Activated gamma-delta T cell treated with Interleukin-2 at 50 U/mL for 16 hours (primary cell): ENCODE data around the gene STRADA.

Source experiments
- DNase-seq: peaks from one replicate; pipeline ENCODE4 v3.0.0-alpha.2; 2020

STRADA gene

DNA sequence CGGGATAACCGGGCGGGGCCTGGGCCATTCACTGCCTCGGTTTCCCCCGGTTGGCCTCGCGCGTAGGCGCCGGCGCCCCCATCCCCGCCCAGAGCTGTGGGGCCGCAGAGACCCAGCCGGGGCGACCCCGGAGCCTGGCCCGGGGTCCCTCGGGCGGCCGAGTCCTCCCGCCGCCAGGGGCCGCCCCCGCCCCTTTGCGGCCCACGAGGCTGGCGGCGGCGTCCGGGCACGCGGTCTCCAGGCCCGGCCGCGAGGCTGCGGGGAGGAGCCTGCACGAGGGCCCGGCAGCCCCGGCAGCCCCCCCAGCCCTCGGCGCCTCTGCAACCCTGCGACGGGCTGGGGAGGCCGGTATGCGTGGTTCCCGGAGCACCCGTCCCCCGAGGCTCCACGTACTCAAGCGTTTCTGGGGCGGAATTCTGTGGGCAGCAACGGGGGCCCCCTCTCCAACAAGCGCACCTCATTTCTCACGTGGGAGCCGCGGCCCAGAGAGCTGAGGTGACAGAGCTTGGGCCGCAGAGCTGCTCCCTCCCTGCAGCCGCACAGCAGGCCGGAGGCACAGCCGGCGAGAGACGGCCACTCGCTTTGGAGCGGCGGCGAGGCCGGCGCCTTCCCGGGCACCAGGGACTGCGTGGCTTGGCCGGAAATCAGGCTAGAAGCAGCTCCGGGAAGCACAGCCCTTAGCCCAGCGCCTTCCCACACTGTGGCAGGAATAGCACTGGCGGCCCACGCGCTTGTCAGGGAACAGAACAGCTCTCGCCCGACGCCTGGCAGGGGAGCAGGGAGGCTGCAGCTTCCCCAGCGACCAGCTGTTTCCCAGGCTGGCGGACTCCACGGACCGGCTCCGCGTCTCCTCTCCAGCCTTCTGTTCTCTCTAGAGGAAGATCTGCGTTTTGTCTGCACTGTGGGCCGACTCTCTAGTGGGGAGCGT lies 40.8 kb downstream of the STRADA start:
- DNase-seq: peak; percentile 58

DNA sequence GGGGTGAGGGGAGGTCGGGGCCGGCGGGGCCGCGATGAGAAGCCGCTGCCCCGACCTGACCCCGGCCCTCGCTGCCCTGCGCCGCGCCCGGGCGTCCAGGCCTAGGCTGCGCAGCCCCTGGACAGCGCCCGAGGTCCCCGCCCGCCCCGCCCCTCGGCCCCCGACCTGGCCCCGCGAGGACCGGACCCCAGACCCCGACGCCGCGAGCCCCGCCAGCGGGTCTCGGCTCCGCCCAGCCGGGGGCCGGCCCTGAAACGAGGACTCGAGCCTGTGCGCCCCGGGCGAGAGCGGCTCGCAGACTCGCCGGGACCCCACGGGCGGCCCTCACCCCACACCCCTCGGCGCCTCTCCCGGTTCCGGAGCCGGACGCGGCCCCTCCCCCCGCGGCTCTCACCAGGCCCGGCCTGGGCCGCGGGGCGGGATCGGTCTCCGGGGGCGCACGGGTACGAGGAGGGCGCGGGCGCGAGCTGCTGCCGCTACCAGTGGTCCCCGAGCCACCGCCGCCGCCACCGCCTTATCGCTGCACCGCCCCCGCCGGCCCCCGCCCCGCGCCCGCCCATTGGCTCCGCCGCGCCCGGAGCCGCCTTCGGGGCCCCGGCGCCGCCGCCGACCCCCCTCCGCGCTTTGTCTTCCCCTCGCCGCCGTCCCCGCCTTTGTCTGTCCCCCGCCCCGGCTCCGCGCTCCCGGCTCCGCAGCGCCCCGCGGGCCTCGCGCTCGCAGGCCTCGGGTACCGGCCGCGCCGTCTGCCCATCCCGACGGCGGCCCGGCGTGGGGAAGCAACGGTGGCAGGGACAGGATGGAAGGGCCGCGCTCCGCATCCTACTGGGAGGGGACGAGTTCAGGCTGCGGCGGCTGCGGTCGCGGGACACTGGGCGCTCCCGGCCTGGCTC lies 41.7 kb downstream of the STRADA start, which contains the start of gene LIMD2:
Gene LIMD2, minus strand, starts transcription at position 488 of the 890 bp plus-strand sequence. CDS start 827 bp downstream, outside the sequence.
- DNase-seq: peak; percentile 89

DNA sequence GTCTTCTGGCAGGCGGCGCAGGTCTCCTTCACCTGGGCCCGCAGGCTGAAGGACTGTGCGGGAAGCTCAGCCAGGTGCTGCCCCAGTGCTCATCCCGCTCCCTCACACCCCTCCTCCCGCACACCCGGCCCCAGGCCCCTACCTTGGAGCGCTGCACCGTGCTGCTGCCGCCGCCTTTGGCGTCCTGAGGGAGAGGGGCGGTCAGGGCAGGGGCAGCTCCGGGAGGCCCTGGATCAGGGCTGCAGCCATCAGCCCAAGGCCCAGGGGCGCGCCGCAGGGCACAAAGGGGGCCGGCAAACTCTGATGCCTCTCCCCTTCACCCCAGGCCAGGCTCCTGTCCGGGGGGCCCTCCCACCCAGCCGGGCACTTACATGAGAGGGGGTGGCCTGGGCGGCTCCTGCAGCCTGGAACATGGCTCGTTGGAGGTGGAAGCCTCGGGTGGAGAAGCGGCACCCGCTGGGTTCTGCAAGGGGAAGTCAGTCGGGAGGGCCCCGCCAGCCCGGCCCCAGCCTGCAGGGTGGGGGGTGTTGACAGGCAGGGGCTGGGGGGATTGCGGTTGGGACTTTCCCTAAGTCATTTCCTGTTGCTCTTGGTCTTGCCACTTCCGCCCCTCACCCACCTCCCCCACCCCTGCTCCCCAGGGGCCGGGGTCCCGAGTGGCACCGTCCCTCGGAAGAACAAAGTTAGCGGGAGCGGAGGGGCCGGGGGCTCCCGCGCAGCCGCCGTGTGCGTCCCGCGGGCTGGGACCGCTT lies 42.5 kb downstream of the STRADA start:
- peak; percentile 94 for DNase-seq

DNA sequence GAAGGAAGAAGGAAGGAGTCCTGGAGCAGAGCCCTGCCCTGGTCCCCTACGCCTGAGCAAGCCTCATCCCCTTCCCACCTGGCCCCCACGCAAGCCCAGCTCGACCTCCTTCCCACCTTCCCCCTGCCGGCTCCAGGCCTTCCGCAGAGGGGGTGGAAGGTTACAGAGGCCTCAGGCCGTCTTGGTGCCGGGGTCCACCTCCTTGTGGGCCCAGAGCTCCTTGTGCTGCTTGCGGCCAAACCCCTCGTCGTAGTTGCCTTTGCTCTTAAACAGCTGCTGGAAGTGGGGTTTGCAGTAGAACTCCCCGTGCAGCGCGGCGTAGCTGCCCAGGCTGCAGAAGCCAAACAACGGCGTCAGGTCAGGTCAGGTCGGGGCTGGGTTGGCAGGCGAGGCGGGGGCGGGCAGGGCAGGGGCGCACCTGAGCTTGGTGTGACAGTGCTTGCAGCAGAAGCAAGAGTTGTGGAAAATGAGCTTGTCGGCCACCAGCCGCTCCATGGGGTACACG lies 43.2 kb downstream of the STRADA start:
- DNase-seq: peak; percentile 32

DNA sequence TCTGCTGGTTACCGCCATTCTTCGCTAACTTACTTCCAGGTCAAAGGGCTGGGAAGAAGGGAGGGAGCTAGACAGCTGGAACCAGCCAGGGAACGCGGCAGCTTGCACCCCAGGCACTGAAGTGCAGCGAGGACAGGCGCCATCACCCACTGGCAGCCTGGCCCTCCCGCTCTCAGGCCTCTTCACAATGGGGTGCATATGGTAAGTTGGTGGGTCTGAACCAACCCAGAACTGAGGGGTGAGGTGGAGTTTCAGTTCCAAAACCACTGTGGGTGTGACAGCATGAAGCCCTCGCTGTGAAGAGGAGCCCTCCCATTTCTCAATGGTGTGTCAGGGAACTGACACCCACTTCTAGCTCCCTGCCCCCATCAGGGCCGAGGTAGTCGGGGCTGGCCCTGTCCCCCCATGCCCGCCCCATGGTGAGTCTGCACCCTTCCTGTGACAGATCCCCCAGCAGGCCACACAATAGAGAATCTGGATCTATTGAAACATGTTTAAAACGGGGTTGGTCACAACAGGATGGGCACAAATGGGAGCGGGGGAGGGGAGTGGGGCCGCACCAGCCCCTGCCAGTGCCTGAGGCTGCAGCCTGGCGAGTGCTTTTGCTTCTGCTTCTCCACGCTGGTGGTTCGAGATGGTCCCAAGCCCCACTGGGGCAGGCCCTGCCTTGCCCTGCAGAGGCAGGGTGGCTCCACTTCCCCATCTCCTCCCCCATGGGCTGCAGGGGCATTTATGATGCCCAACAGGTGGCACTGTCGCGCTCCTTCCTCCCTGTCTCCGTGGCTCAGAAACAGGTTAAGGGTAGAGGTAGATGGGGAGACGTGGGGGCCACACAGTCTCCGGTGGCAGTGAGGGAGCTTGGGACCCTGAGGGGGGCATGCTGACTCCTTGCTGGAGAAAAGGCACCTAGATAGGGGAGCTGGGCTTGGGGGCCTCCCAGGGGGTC lies 44.0 kb downstream of the STRADA start:
- peak; percentile 84 for DNase-seq

DNA sequence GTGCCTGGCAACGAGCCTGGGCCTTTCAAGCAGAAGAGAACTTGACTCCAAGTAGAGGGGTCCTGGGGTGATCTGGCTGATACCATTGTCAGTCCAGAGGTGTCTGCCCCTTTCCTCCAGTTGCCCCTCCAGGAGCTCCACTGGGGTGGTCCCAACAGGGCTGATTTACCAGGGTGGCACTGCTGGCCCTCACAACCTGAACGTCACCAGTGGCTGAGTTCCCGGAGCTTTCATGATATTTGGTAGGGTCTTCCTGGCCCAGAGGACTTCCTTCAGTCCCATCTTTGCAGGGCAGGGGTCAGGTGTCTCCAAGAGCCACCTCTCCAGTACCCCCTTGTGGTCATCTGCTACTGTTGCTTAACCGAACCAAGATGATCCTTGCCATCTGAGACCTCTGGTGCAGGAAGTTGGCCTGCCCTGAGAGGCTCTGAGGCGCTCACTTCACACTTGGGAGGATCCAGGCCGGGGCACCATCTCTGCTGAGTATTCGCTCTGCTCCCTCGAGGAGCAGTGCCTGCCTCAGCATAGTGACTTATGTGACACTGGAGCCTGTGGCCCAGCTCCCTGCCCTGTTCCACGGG lies 45.1 kb downstream of the STRADA start:
- peak; percentile 35 for DNase-seq

DNA sequence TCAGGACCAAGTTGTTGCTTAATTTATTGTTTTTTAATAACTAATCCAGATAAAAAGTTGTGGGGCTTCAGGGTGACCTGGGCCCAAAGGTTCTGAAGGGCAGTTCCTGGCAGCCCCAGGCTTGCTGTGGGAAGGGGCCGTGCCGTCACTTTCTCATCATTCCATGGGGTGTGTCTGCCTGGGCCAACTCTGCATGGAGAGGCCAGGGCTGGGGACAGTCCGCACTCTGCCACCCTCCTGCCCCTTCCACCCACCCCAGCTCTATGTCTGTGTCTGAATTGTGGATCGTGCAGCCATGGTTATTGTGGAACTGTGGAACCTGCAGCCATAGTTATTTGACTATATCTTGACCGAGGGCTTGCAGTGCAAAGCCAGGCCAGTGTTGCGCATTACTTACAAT lies 45.7 kb downstream of the STRADA start:
- no peak for DNase-seq

DNA sequence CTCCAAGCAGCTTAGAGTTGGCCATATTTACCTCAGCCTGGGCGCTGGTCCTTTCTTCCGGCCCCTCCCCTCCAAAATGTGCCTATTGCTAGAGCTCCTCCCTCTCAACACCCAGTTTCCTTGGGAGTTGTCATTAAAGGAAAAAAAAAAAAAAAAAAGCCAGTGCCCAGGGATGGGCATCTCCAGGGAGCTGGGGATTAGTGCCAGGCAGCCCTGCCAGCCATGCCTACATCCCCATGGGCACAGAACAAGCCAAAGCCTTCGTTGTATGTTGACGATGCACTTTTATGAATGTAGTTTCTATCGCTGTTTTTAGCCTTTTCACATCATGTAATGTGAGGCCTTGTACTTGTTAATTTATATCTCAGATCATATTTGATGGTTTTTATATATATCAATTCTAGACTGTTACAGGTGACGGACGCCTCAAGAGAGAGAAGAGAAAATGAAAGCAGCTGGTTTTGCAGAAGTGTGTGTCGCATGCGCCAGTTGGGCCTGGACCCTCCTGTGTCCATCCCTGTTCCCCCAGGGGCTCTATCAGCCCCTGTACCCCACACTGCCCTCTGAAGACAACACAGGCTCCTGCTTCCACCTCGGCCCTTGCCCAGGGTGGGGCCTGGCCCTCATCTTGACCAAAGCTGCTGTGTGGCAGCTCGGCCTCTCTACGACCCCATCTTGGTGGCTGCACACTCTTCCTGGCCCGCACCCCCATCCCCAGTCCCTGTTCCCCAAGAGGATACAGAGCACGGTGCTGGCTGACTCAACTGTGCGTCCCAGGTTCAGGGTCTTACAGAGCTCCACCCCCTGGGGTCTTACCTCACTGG lies 46.4 kb downstream of the STRADA start:
- no peak for DNase-seq

DNA sequence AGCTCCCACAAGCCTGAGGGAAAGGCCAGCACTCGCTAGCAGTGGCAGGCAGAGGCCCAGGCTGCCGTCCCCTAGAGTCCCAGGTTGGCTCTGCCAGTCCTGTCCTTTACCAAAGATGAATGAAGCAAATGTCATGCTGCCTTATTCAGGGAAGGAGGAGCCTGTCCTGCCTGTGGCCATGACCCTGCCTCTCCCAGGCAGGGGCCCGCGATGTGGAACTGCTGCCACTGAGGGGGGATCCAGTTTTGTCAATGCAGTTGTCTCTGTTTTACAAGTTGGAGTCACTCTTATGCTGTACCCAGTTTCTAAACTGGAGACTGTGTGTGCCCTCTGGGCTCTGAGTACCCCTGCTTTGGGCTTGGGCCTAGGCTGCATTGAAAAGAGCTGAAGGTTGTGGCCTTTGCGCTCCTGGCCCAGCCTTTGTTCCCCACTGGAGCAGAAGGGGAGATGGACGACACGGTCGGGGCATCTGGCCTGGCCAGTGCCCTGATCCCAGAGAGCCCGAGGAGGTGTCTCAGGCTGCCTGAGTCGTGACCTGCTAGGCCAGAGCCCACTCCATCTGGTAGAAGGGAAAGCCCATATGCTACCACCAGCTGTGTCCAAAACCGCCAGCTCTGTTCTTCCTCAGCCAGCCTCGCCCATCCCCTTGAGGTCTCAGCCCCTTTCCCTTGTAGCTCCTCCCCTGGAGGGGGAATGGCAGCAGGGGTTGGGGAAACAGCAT lies 47.2 kb downstream of the STRADA start:
- DNase-seq: no peak

DNA sequence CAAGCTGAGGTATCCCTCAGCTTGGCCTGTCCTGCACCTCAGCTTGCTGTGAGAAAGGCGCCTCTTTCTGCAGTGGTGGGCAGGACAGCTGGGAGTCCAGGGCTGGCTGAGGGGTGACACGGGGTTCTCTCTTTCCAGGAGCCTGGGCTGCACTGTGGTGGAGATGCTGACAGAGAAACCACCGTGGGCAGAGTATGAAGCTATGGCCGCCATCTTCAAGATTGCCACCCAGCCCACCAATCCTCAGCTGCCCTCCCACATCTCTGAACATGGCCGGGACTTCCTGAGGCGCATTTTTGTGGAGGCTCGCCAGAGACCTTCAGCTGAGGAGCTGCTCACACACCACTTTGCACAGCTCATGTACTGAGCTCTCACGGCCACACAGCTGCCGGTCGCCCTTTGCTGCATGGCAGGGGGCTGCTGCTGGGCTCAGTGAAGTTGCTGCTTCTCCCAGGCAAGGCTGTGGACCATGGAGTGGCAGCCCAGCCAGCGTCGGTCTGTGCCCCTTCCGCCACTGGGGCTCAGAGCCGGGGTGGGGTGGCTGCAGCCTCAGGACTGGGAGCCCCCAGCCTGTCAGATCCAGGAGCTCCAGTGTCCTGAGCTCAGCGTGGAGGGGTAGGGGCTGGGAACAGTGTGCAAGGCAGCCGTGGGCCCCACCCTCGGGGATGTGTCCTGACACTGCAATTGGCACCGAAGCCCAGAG lies 48.0 kb downstream of the STRADA start:
- no peak for DNase-seq

DNA sequence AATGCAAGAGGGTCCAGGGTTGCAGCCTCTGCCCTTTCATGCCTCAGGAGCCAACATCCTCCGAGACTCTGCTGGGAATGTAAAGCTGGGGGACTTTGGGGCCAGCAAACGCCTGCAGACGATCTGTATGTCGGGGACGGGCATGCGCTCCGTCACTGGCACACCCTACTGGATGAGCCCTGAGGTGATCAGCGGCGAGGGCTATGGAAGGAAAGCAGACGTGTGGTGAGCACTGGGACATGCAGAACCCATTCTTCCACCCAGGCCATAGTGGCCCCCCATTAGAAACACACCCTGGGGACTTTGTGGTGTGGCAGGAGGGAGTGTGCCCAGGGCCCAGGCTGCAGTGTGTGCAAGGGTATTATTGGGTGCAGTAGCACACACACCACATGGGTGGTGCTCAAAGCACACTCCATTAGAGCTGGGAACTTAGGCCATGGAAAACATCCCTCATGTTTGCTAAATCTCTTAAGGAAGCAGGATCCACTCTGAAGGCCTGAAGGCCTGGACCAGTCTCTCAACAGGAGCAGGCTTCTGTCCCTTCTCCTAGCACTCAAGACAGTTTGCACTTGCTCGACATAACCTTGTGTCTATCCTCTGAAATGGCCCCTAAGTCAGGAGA lies 49.3 kb downstream of the STRADA start:
- DNase-seq: no peak

DNA sequence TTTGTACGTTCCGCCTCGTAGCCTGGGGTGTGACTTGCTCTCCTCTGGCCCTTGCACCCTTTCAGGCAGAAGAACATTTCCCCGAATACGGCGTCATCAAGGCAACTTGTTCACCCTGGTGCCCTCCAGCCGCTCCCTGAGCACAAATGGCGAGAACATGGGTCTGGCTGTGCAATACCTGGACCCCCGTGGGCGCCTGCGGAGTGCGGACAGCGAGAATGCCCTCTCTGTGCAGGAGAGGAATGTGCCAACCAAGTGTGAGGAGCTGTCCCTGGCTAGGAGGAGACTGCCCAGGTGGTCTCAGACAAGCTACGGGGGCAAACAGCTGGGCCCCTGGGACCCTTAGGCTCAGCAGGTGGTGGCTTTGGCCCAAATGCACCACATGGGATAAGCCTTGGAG lies 52.1 kb downstream of the STRADA start:
- no peak for DNase-seq

DNA sequence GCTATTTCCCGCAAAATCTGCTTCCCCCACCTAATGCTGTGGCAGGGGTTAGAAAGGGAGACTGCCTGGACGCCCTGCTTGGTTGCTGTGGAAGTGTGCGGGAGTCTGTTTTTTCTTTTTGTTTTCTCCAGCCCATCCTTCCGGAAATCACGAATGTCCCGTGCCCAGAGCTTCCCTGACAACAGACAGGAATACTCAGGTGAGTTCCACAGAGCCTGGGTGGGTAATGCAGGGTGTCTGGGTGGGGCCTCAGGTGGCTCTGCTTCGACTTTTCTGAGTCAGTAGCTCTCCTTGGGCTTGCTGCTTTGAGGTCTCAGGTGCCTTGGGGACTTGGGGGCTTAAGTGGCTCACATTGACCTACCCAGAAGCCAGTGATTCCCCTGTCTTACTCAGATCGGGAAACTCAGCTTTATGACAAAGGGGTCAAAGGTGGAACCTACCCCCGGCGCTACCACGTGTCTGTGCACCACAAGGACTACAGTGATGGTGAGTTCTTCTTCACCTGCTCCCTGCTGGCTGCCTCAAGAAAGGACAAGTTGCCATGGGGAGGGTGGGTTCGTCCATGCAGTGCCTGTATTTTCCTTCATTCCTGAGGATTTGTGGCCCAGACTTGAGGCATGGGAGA lies 53.1 kb downstream of the STRADA start:
- no peak for DNase-seq

DNA sequence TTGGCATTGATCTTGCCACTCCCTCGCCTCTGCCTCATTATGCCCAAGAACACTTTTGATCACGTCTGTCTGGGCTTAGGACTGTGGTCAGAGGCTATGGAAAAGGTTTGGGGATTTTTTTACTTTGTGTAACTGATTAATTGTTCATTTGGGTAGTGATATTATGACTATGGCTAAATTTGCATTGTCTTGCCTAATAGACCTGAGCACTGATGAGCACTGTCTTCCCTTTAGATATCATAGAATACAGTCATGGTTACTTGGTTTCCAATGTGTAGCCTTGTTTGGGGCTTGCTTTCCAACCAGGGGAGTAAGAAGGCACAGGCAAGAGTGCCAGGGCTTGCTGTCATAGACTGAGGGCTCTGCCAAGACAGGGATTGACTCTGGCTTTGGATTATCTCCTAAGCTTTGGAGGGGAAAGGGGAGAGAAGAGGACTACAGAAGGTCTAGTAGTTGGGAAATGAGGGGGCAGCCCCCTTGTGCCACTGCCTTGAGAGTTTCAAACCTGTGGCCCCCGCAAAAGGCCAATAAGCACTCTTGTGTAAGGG lies 55.4 kb downstream of the STRADA start:
- no peak for DNase-seq

DNA sequence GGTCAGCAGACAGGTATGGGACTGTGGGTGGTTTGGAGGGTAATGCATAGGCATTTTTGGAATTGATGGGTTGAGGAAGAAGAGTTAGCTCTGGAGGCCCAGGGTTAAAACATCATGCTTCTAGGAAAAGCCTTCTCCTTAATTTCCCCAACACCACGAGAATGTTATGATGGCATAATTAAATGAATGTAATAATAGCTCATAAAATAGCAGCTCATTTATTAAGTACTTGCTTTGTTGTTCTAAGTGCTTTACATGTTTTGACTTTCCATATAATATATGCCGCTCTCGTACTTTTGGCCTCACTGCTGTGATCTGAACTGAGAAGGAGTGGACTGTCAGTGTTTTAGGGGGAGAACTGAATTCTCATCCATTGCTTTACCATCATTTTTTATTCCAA lies 56.0 kb downstream of the STRADA start:
- DNase-seq: no peak

DNA sequence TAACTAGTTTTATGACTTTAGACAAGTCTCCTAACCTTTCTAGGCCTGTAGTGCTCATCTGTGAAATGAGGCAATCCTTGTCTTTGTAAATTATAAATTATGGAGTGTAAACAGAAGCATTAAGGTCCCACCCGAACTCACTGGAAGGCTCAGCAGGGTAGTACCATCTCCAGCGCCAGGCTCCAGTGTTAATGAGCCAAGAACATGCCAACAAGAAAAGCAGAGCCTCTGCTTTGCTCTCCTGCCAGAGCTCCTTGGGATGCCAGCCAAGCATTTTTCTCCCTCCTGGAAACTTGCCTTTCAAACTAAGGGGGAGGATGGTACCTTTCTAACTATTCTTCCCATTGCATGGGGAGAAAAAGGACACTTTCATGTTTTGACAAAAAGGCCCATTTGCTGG lies 56.6 kb downstream of the STRADA start:
- no peak for DNase-seq

DNA sequence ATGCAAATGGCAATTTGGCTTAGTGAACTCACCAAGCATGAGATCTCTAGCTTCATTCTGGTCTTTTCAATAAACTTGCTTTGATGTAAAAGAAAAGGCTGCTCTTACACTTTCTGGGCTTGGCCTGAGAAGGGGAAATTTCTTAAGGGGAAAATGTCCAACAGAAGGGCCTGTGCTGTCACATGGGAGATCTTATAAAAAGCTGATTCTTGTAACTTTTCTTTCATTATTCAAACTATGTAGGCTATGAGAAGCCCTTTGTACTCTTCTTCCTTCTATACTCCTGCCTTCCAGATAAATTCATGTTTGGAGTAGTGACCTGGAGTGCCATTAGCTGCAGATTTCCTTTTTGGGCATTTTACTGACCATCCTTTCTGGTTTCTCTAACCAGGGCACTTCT lies 58.6 kb downstream of the STRADA start:
- DNase-seq: no peak

DNA sequence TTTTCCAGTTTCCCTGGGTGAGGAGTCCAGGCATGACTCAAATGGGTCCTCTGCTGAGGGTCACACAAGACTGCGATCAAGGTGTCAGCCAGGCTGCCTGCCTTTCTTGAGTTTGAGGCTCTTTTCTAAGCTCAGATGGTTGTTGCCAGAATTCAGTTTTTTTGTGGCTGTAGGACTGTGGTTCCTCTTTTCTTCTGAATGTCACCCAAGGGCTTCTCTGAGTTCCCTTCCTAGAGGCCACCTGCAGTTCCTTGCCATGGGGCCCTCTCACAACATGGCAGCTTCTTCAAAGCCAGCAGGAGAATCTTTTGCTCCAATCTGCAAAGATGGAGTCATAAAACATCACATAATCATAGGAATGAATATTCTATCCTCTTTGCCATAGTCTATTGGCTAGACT lies 59.2 kb downstream of the STRADA start:
- no peak for DNase-seq
